Mesenchymal stem cell (in vitro differentiated cells and primary cell): Measurements from ENCODE around the gene PYGB.

Source experiments
- DNase-seq: peaks from one replicate; pipeline ENCODE4 v3.0.0-alpha.2; 2013
- H2AFZ ChIP-seq: one replicate; pipeline ENCODE4 v1.6.1; 2013; ENCODE audit warnings: low read depth, mild to moderate bottlenecking, control low read depth, inconsistent platforms, low read length, moderate library complexity
- H2AK5ac ChIP-seq: 2 replicates; pipeline ENCODE4 v1.6.1; 2013; ENCODE audit warnings: low read length, moderate library complexity, mild to moderate bottlenecking, inconsistent platforms; ENCODE audit not compliant: severe bottlenecking
- H2BK120ac ChIP-seq: one replicate; pipeline ENCODE4 v1.6.1; 2013; ENCODE audit warnings: low read depth, mild to moderate bottlenecking, inconsistent platforms, low read length, moderate library complexity
- H2BK12ac ChIP-seq, 2 experiments: one replicate each; pipeline ENCODE4 v1.6.1; 2013; ENCODE audit warnings: inconsistent platforms in 2 of 2, low read length in 2 of 2, mild to moderate bottlenecking in 2 of 2, moderate library complexity in 2 of 2, control low read depth in 1 of 2
- H2BK15ac ChIP-seq: one replicate; pipeline ENCODE4 v1.6.1; 2013; ENCODE audit warnings: mild to moderate bottlenecking, low read depth, inconsistent platforms; ENCODE audit not compliant: poor library complexity, severe bottlenecking
- H2BK5ac ChIP-seq: 2 replicates; pipeline ENCODE4 v1.6.1; 2013; ENCODE audit warnings: low read depth, mild to moderate bottlenecking, low read length, control low read depth, inconsistent platforms; ENCODE audit not compliant: poor library complexity, severe bottlenecking
- H3K14ac ChIP-seq, 2 experiments: one replicate each; pipeline ENCODE4 v1.6.1; 2013; ENCODE audit warnings: inconsistent platforms in 2 of 2, low read length in 2 of 2, control low read depth in 1 of 2, mild to moderate bottlenecking in 1 of 2, moderate library complexity in 1 of 2
- H3K18ac ChIP-seq, 2 experiments: one replicate each; pipeline ENCODE4 v1.6.1; 2013; ENCODE audit warnings: inconsistent platforms in 2 of 2, low read length in 2 of 2, control low read depth in 1 of 2, low read depth in 1 of 2, mild to moderate bottlenecking in 1 of 2
- H3K23ac ChIP-seq, 2 experiments: one replicate each; pipeline ENCODE4 v1.6.1; 2013; ENCODE audit warnings: inconsistent platforms in 2 of 2, low read length in 2 of 2, mild to moderate bottlenecking in 2 of 2, moderate library complexity in 2 of 2, control low read depth in 1 of 2
- H3K27ac ChIP-seq: 2 replicates; pipeline ENCODE4 v1.5.1; 2013; ENCODE audit warnings: mild to moderate bottlenecking, moderate library complexity, low read length, control low read depth, inconsistent platforms; ENCODE audit not compliant: poor library complexity, severe bottlenecking
- H3K27me3 ChIP-seq, 2 experiments: 2 replicates each; pipeline versions ENCODE4 v1.6.1 to v1.7.0; 2013; ENCODE audit warnings: low read length in 2 of 2, mild to moderate bottlenecking in 2 of 2, moderate library complexity in 2 of 2, control low read depth in 1 of 2, inconsistent platforms in 1 of 2; ENCODE audit not compliant: control insufficient read depth in 1 of 2, insufficient read depth in 1 of 2
- H3K36me3 ChIP-seq, 2 experiments: 2 replicates each; pipeline versions ENCODE4 v1.6.1 to v1.7.0; 2013; ENCODE audit warnings: low read length in 2 of 2, control low read depth in 1 of 2, inconsistent platforms in 1 of 2, low read depth in 1 of 2, mild to moderate bottlenecking in 1 of 2; ENCODE audit not compliant: insufficient read depth in 2 of 2, control insufficient read depth in 1 of 2
- H3K4ac ChIP-seq, 2 experiments: one replicate each; pipeline ENCODE4 v1.6.1; 2013; ENCODE audit warnings: inconsistent platforms in 2 of 2, low read length in 2 of 2, mild to moderate bottlenecking in 2 of 2, moderate library complexity in 2 of 2, control low read depth in 1 of 2, low read depth in 1 of 2
- H3K4me1 ChIP-seq: 2 replicates; pipeline ENCODE4 v1.6.1; 2013; ENCODE audit warnings: low read depth, low read length, control low read depth; ENCODE audit not compliant: control insufficient read depth, insufficient read depth
- H3K4me2 ChIP-seq: 2 replicates; pipeline ENCODE4 v1.6.1; 2013; ENCODE audit warnings: low read length, mild to moderate bottlenecking, inconsistent platforms; ENCODE audit not compliant: poor library complexity, severe bottlenecking
- H3K4me3 ChIP-seq, 2 experiments: 2 replicates each; pipeline versions ENCODE4 v1.5.1 to v1.7.0; 2013; ENCODE audit warnings: low read length in 2 of 2, mild to moderate bottlenecking in 2 of 2, control low read depth in 1 of 2, low read depth in 1 of 2; ENCODE audit not compliant: insufficient read depth in 1 of 2
- H3K79me1 ChIP-seq: replicated peaks from 2 replicates; pipeline ENCODE4 v1.6.1; 2013; ENCODE audit warnings: mild to moderate bottlenecking, control low read depth, low read length, inconsistent platforms; ENCODE audit not compliant: poor library complexity, severe bottlenecking
- H3K9ac ChIP-seq: 2 replicates; pipeline ENCODE4 v1.7.0; 2013; ENCODE audit warnings: mild to moderate bottlenecking, low read length, moderate library complexity
- H3K9me3 ChIP-seq: 2 replicates; pipeline ENCODE4 v1.7.0; 2013; ENCODE audit warnings: mild to moderate bottlenecking, low read length; ENCODE audit not compliant: control insufficient read depth
- H4K8ac ChIP-seq: one replicate; pipeline ENCODE4 v1.6.1; 2013; ENCODE audit warnings: inconsistent platforms, mild to moderate bottlenecking, low read length, moderate library complexity
- H4K91ac ChIP-seq: one replicate; pipeline ENCODE4 v1.6.1; 2013; ENCODE audit warnings: mild to moderate bottlenecking, low read length, inconsistent platforms
- WGBS: methylation state at CpG from one replicate; pipeline ENCODE4 v1.1.7; 2013; ENCODE audit warnings: mixed read lengths; 5-methylcytosine and 5-hydroxymethylcytosine counted together

The PYGB gene

DNA sequence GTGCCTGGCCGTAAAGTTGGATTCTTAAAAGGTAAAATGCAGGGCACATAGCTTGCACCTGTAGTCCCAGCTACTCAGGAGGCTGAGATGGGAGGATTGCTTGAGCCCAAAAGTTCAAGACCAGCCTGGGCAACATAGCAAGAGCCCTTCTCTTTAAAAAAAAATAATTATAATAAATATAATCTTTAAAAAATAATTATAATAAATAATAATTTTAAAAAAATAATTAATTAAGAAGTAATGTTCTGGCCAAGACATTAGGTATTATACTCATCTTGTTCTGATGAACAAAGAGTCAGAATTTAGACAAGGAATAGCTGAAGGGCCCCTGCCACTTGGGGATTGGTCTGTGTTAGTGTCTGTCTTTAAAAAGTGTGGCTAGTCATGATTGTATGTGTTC lies 38.5 kb upstream of the PYGB start:
- no peak overlapping the region for H3K14ac ChIP-seq
- H3K4me1 ChIP-seq = peaks cover 25% of the 10 kb centered on the region
- no peaks in the 10 kb centered on the region for H3K9me3 ChIP-seq

DNA sequence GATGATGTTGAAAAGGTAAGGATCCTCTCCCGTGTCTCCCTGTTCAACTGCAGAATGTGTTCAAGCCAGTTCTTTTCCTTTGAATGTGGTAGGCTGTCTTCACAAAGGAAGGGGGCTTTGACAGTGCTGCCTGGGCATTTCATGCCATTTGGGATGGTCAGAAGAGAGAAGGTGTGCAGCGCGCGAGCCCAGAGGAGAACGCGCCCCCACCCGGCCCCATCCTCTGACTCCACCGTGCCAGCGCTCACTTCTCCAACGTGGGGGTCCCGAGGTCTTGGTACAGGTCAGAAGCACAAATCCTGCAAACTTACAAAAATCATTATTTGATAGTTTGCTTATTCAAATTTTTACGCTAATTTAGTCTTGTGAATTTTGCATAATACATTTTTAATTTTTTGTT lies 38.0 kb upstream of the PYGB start:
- no peaks in the 10 kb centered on the region for H3K27me3 ChIP-seq
- H3K4ac ChIP-seq = no peak overlapping the region
- no peak overlapping the region for H3K4me3 ChIP-seq
- no peak overlapping the region for H2BK15ac ChIP-seq
- peaks cover 35% of the 10 kb centered on the region for H3K79me1 ChIP-seq
- DNase-seq = no peak
- H3K14ac ChIP-seq = no peak overlapping the region
- H3K4me2 ChIP-seq = no peak overlapping the region
- H2BK12ac ChIP-seq = no peak overlapping the region
- no peak overlapping the region for H4K8ac ChIP-seq
- peaks cover 21% of the 10 kb centered on the region for H3K4me1 ChIP-seq
- no peak overlapping the region for H2AK5ac ChIP-seq
- no peak overlapping the region for H4K91ac ChIP-seq
- H3K9ac ChIP-seq = no peak overlapping the region
- H2AFZ ChIP-seq = no peak overlapping the region
- no peak overlapping the region for H3K23ac ChIP-seq
- H2BK5ac ChIP-seq = no peak overlapping the region
- H2BK120ac ChIP-seq = no peak overlapping the region
- no peak overlapping the region for H3K18ac ChIP-seq
- no peaks in the 10 kb centered on the region for H3K9me3 ChIP-seq
- 96% methylated on average over 10 of the region's 12 CpGs for WGBS
- peaks cover 48 to 64% of the 10 kb centered on the region in 2 experiments for H3K36me3 ChIP-seq
- no peak overlapping the region for H3K27ac ChIP-seq

More for the DNA sequence above, 38.5 kb upstream of the PYGB start:
- no peak overlapping the region for H3K4me3 ChIP-seq
- H2BK5ac ChIP-seq = no peak overlapping the region
- no peak overlapping the region for H3K4me2 ChIP-seq
- peaks cover 35% of the 10 kb centered on the region for H3K79me1 ChIP-seq
- H3K36me3 ChIP-seq = peaks cover 43 to 61% of the 10 kb centered on the region in 2 experiments
- no peak for DNase-seq
- 71% methylated on average over 1 of the region's 1 CpG for WGBS
- no peak overlapping the region for H3K9ac ChIP-seq
- no peak overlapping the region for H4K8ac ChIP-seq
- H2BK15ac ChIP-seq = no peak overlapping the region
- no peak overlapping the region for H3K27ac ChIP-seq
- H2AK5ac ChIP-seq = no peak overlapping the region
- no peak overlapping the region for H2AFZ ChIP-seq
- no peak overlapping the region for H3K4ac ChIP-seq
- no peaks in the 10 kb centered on the region for H3K27me3 ChIP-seq
- H2BK120ac ChIP-seq = no peak overlapping the region
- H2BK12ac ChIP-seq = no peak overlapping the region
- no peak overlapping the region for H4K91ac ChIP-seq
- no peak overlapping the region for H3K23ac ChIP-seq
- H3K18ac ChIP-seq = no peak overlapping the region

DNA sequence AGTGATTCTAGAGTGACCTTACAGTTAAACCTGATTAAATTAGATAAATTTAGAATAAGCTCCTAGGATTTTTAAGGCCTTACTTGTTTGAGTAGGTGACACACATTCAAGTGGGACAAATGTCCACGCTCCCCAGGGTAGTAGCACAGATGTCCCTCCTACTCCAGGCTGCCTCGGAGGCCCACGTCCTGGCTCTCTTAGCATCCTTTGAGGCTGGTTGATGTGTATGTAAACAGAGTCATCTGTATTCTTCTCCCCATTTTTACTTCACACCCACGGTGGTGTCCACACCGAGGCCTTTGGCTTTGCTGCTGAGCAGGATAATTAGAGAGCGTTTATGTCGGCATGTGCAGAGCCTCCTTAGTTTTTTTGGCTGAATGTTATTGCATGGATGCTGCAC lies 36.6 kb upstream of the PYGB start:
- Histone ChIP-seq H3K27me3 (no peaks in the 10 kb centered on the region), H2BK15ac (no peak overlapping the region), H3K27ac (no peak overlapping the region), H4K8ac (no peak overlapping the region), H3K9me3 (no peaks in the 10 kb centered on the region), H2AK5ac (no peak overlapping the region), H3K4ac (no peak overlapping the region), H3K36me3 (peaks cover 62 to 66% of the 10 kb centered on the region in 2 experiments), H2BK5ac (no peak overlapping the region), H3K14ac (no peak overlapping the region), H4K91ac (no peak overlapping the region), H3K4me3 (no peak overlapping the region), H3K23ac (no peak overlapping the region), H3K4me1 (peaks cover 11% of the 10 kb centered on the region), H2AFZ (no peak overlapping the region), H3K4me2 (no peak overlapping the region), H2BK120ac (no peak overlapping the region), H2BK12ac (no peak overlapping the region), H3K9ac (no peak overlapping the region), H3K79me1 (peaks cover 33% of the 10 kb centered on the region), H3K18ac (no peak overlapping the region)
- DNase-seq = no peak
- WGBS = 91% methylated on average over 7 of the region's 7 CpGs

DNA sequence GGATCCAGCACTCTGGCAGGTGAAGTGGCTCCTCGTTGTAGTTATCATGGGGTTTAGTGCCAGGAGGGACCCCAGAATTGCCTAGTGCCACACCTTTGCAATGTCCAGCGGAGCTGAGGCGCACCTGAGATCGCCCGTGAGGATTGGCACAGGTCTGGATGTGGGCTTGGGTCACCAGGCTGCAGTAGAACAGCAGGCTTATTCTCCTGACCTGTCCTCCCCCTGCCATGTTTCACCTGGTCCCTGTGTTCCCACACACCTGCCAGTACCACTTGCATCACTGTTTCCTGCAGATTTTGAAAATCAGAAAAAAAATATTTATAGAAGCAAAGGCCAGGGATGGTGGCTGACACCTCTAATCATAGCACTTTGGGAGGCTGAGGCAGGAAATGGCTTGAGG lies 35.6 kb upstream of the PYGB start:
- no peaks in the 10 kb centered on the region for H3K9me3 ChIP-seq
- H2AFZ ChIP-seq = no peak overlapping the region
- H3K79me1 ChIP-seq = peaks cover 26% of the 10 kb centered on the region
- H2BK15ac ChIP-seq = no peak overlapping the region
- H2BK120ac ChIP-seq = no peak overlapping the region
- H3K14ac ChIP-seq = no peak overlapping the region
- no peak overlapping the region for H3K4me2 ChIP-seq
- no peak overlapping the region for H3K23ac ChIP-seq
- H2AK5ac ChIP-seq = no peak overlapping the region
- H3K4me1 ChIP-seq = peaks cover 7% of the 10 kb centered on the region
- 90% methylated on average over 5 of the region's 5 CpGs for WGBS
- no peak for DNase-seq
- H3K9ac ChIP-seq = no peak overlapping the region
- no peak overlapping the region for H4K8ac ChIP-seq
- no peak overlapping the region for H3K27ac ChIP-seq
- no peak overlapping the region for H3K4me3 ChIP-seq
- no peaks in the 10 kb centered on the region for H3K27me3 ChIP-seq
- H2BK5ac ChIP-seq = no peak overlapping the region
- peaks cover 68 to 70% of the 10 kb centered on the region in 2 experiments for H3K36me3 ChIP-seq
- no peak overlapping the region for H4K91ac ChIP-seq
- no peak overlapping the region for H3K4ac ChIP-seq
- H2BK12ac ChIP-seq = no peak overlapping the region
- H3K18ac ChIP-seq = no peak overlapping the region
